T47D (cell line): Measurements from ENCODE around the gene GCHFR.

Experiments used
- DNase-seq, 2 experiments: peaks; one replicate each; pipeline versions ENCODE4 v3.0.0 to v3.0.0-alpha.2; 2011 to 2012; ENCODE audit warnings: low read depth in 1 of 2, low spot score in 1 of 2
- JUND ChIP-seq: IDR thresholded peaks from 2 replicates; pipeline ENCODE4 v1.6.1; 2012; ENCODE audit warnings: low read depth
- in situ Hi-C: cut with HindIII; loops from 2 replicates; pipeline ENCODE4 v1.10.0; 2016; ENCODE audit warnings: low sequenced_read_pairs, low pct_unique_long_range_greater_than_20kb

The GCHFR gene

GRCh38 chr15:40792394-40792793 is 28.5 kb downstream of the GCHFR start:
- TF ChIP-seq JUND: no peak
- in situ Hi-C loops: no loop called here
- DNase-seq: no peak

- DNase-seq: peak in 1 of 2 experiments; percentile 41
- no peak for TF ChIP-seq JUND
- in situ Hi-C loops: no loop called here
Observed at GRCh38 chr15:40793216-40793989, 29.5 kb downstream of the GCHFR start.

- TF ChIP-seq JUND: no peak
- DNase-seq: no peak
- in situ Hi-C loops: no loop called here
Observed at GRCh38 chr15:40796041-40796440, 32.2 kb downstream of the GCHFR start.

- no peak for DNase-seq
- no peak for TF ChIP-seq JUND
- in situ Hi-C loops: no loop called here
Observed at GRCh38 chr15:40796512-40796911, 32.6 kb downstream of the GCHFR start.

GRCh38 chr15:40799523-40799922 is 35.7 kb downstream of the GCHFR start:
- in situ Hi-C loops: no loop called here
- TF ChIP-seq JUND: no peak
- DNase-seq: no peak

GRCh38 chr15:40803076-40803475 is 39.2 kb downstream of the GCHFR start:
- in situ Hi-C loops: no loop called here
- DNase-seq: peak in 1 of 2 experiments; percentile 60
- TF ChIP-seq JUND: no peak

- in situ Hi-C loops: no loop called here
- DNase-seq: no peak
- no peak for TF ChIP-seq JUND
Observed at GRCh38 chr15:40803688-40804087, 39.8 kb downstream of the GCHFR start.

GRCh38 chr15:40806672-40807027 is 42.8 kb downstream of the GCHFR start:
- TF ChIP-seq JUND: no peak
- DNase-seq: no peak
- in situ Hi-C loops: no loop called here

- TF ChIP-seq JUND: no peak
- peak; percentile 69 to 98 for DNase-seq
- in situ Hi-C loops: no loop called here
Observed at GRCh38 chr15:40807028-40807887, 43.4 kb downstream of the GCHFR start, which contains the start of the genes DNAJC17 and ZFYVE19. Gene DNAJC17 (minus strand): TSS chr15:40807473. CDS start chr15:40807446, 27 bp downstream. Gene ZFYVE19 (plus strand): TSS chr15:40807089. CDS start chr15:40807590, 501 bp downstream.

- in situ Hi-C loops: no loop called here
Observed at GRCh38 chr15:40807888-40808461, 44.1 kb downstream of the GCHFR start.

GRCh38 chr15:40808861-40809450 is 45.1 kb downstream of the GCHFR start:
- in situ Hi-C loops: no loop called here
- DNase-seq: no peak
- TF ChIP-seq JUND: no peak

More at GRCh38 chr15:40807888-40808461, 44.1 kb downstream of the GCHFR start:
- DNase-seq: no peak
- TF ChIP-seq JUND: no peak

- no peak for TF ChIP-seq JUND
- DNase-seq: no peak
- in situ Hi-C loops: no loop called here
Observed at GRCh38 chr15:40812721-40813425, 49.0 kb downstream of the GCHFR start.
